ENCODE results near the gene PEAK1.

GRCh38 chr15:77251662-77252061, 168.2 kb downstream of the PEAK1 start:
- no peak for TF ChIP-seq CTCF (IDR thresholded peaks at IDR 0.05; ENCODE audit: insufficient read depth, low read length, poor library complexity, severe bottlenecking)
- no peak for TF ChIP-seq EZH2phosphoT487 (conservative IDR thresholded peaks at IDR 0.05; ENCODE audit: low read length)

Measured in SU-DHL-6 (cell line).